PC-9 (cell line): ENCODE data around the gene DHRS7B. TPM values are rescaled to one million over a fixed set of nuclear protein-coding genes. Genes with fewer than 3 reads are reported as not detected.

Source experiments
- BruUV-seq: library from RNA; stranded (reverse); fragments of 400-500 nt; replicated peaks from 2 replicates; lab custom pipeline; 2021; lab: Mats Ljungman, UMichigan
- CTCF ChIA-PET: fragments of 300-600 bp; sonication (Branson Sonifier 250); formaldehyde crosslinking; loops from one replicate; lab custom pipeline; 2022; ENCODE audit warnings: antibody characterized with exemption; lab: Charles Lee
- POLR2A ChIA-PET: fragments of 300-600 bp; sonication (Branson Sonifier 250); formaldehyde crosslinking; loops from one replicate; lab custom pipeline; 2022; ENCODE audit warnings: antibody characterized with exemption; ENCODE audit not compliant: unreplicated experiment; lab: Charles Lee
- DNase-seq, 2 experiments: peaks; one replicate each; pipeline versions ENCODE4 v3.0.0 to v3.0.0-alpha.2; 2015 to 2022; ENCODE audit warnings: mixed read lengths in 1 of 2
- H2AFZ ChIP-seq: fragments of 200-600 bp; sonication (generic); 2 replicates; pipeline ENCODE4 v1.8.1; 2017; ENCODE audit warnings: antibody characterized with exemption
- H3F3A ChIP-seq: fragments of 200-600 bp; sonication (generic); 2 replicates; pipeline ENCODE4 v1.8.1; 2017; ENCODE audit warnings: antibody characterized with exemption, mild to moderate bottlenecking, low read depth; ENCODE audit not compliant: insufficient read depth
- H3K27ac ChIP-seq: fragments of 200-600 bp; sonication (generic); 2 replicates; pipeline ENCODE4 v1.6.1; 2016; ENCODE audit warnings: mixed run types
- H3K27me3 ChIP-seq: fragments of 200-600 bp; sonication (generic); 2 replicates; pipeline ENCODE4 v1.6.1; 2016; ENCODE audit warnings: low read depth, mixed run types; ENCODE audit not compliant: insufficient read depth
- H3K36me3 ChIP-seq: fragments of 200-600 bp; sonication (generic); 2 replicates; pipeline ENCODE4 v1.6.1; 2016; ENCODE audit warnings: low read depth, mixed run types
- H3K4me1 ChIP-seq: fragments of 200-600 bp; sonication (generic); replicated peaks from 2 replicates; pipeline ENCODE4 v1.6.1; 2016; ENCODE audit warnings: mixed run types; ENCODE audit not compliant: insufficient read depth
- H3K4me2 ChIP-seq: fragments of 200-600 bp; sonication (generic); 2 replicates; pipeline ENCODE4 v1.6.1; 2017; ENCODE audit warnings: mixed run types
- H3K4me3 ChIP-seq: fragments of 200-600 bp; sonication (generic); 2 replicates; pipeline ENCODE4 v1.6.1; 2016; ENCODE audit warnings: mixed run types
- H3K79me2 ChIP-seq: fragments of 200-600 bp; sonication (generic); 2 replicates; pipeline ENCODE4 v1.6.1; 2017; ENCODE audit warnings: low read depth, mixed run types
- H3K9me2 ChIP-seq: fragments of 200-600 bp; sonication (generic); 2 replicates; pipeline ENCODE4 v1.8.1; 2017; ENCODE audit warnings: mild to moderate bottlenecking; ENCODE audit not compliant: insufficient read depth
- H3K9me3 ChIP-seq: fragments of 200-600 bp; sonication (generic); 2 replicates; pipeline ENCODE4 v1.8.1; 2016; ENCODE audit warnings: low read depth; ENCODE audit not compliant: insufficient read depth
- H4K20me1 ChIP-seq: fragments of 200-600 bp; sonication (generic); 2 replicates; pipeline ENCODE4 v1.8.1; 2017; ENCODE audit not compliant: insufficient read depth
- CTCF ChIP-seq: fragments of 200-600 bp; sonication (generic); conservative IDR thresholded peaks from 2 replicates; pipeline ENCODE4 v1.6.1; 2017; ENCODE audit warnings: mixed run types, antibody characterized with exemption, mild to moderate bottlenecking, moderate library complexity
- EZH2 ChIP-seq: fragments of 200-600 bp; sonication (generic); IDR thresholded peaks from 2 replicates; pipeline ENCODE4 v1.8.0; 2017; ENCODE audit warnings: antibody characterized with exemption, low read depth
- intact Hi-C: fragments of 100-400 bp; cut with micrococcal nuclease; formaldehyde crosslinking; loops from one replicate; pipeline ENCODE4 v1.10.0; 2022; ENCODE audit not compliant: unreplicated experiment
- total RNA-seq: library from RNA; stranded (reverse); gene quantifications from 2 replicates; pipeline ENCODE4 v1.2.3, GENCODE V29; 2021

Gene DHRS7B
- total RNA-seq, 1 experiment from 2014 or later = 27.9 TPM

- BruUV-seq = no TSS peak
- Histone ChIP-seq H2AFZ (no peak overlapping the region), H3K9me2 (no peaks in the 10 kb centered on the region), H3K4me3 (no peak overlapping the region), H3K9me3 (no peaks in the 10 kb centered on the region), H4K20me1 (peaks cover 64% of the 10 kb centered on the region), H3K4me1 (no peaks in the 10 kb centered on the region), H3K79me2 (peaks cover 58% of the 10 kb centered on the region), H3F3A (no peaks in the 10 kb centered on the region), H3K36me3 (peaks cover 9% of the 10 kb centered on the region; the same call in 1 of the 2 replicates), H3K27me3 (no peaks in the 10 kb centered on the region), H3K4me2 (no peak overlapping the region), H3K27ac (no peak overlapping the region)
- intact Hi-C loops = no loop called here
- no peak for TF ChIP-seq CTCF
- ChIA-PET CTCF (no interaction called here), POLR2A (no interaction called here)
- DNase-seq = no peak
Observed at GRCh38 chr17:21200590-21201297, 74.0 kb downstream of the DHRS7B start.

GRCh38 chr17:21201298-21201595 is 74.5 kb downstream of the DHRS7B start:
- CTCF ChIA-PET = no interaction called here
- Histone ChIP-seq H3K4me3 (no peak overlapping the region), H3K9me2 (no peaks in the 10 kb centered on the region), H4K20me1 (peaks cover 69% of the 10 kb centered on the region), H2AFZ (no peak overlapping the region), H3K9me3 (no peaks in the 10 kb centered on the region), H3K4me2 (no peak overlapping the region), H3K27ac (no peak overlapping the region), H3K36me3 (peaks cover 9% of the 10 kb centered on the region; the same call in 1 of the 2 replicates), H3K79me2 (peaks cover 63% of the 10 kb centered on the region), H3F3A (no peaks in the 10 kb centered on the region), H3K4me1 (no peaks in the 10 kb centered on the region), H3K27me3 (no peaks in the 10 kb centered on the region)
- intact Hi-C loops = no loop called here
- TF ChIP-seq CTCF = no peak
- no peak for TF ChIP-seq EZH2
- POLR2A ChIA-PET = no interaction called here
- no TSS peak for BruUV-seq
- DNase-seq = no peak

GRCh38 chr17:21201874-21202273 is 75.1 kb downstream of the DHRS7B start:
- no peaks in the 10 kb centered on the region for H3F3A ChIP-seq
- no peaks in the 10 kb centered on the region for H3K9me2 ChIP-seq
- H3K36me3 ChIP-seq = peaks cover 9% of the 10 kb centered on the region; the same call in 1 of the 2 replicates
- DNase-seq = no peak
- H3K9me3 ChIP-seq = no peaks in the 10 kb centered on the region
- H3K4me1 ChIP-seq = no peaks in the 10 kb centered on the region
- TF ChIP-seq EZH2 (no peak), CTCF (no peak)
- no peak overlapping the region for H3K27ac ChIP-seq
- ChIA-PET POLR2A (no interaction called here), CTCF (no interaction called here)
- H2AFZ ChIP-seq = no peak overlapping the region
- H3K4me2 ChIP-seq = no peak overlapping the region
- H4K20me1 ChIP-seq = peaks cover 75% of the 10 kb centered on the region
- intact Hi-C loops = no loop called here
- no peaks in the 10 kb centered on the region for H3K27me3 ChIP-seq
- no peak overlapping the region for H3K4me3 ChIP-seq
- H3K79me2 ChIP-seq = peaks cover 69% of the 10 kb centered on the region
- BruUV-seq = no TSS peak
